GM23248 (cell line): Measurements from ENCODE around the gene SPANXN4.

Experiments
- EZH2 ChIP-seq: fragments of 200-600 bp; sonication (generic); IDR thresholded peaks from 2 replicates; pipeline ENCODE4 v1.6.1; 2018; ENCODE audit warnings: antibody characterized with exemption, mild to moderate bottlenecking; ENCODE audit not compliant: insufficient read depth, poor library complexity, severe bottlenecking
- EZH2phosphoT487 ChIP-seq: fragments of 200-600 bp; sonication (generic); IDR thresholded peaks from 2 replicates; pipeline ENCODE4 v1.6.1; 2018; ENCODE audit warnings: antibody characterized with exemption, moderate library complexity, mild to moderate bottlenecking, low read depth; ENCODE audit not compliant: insufficient read depth

DNA sequence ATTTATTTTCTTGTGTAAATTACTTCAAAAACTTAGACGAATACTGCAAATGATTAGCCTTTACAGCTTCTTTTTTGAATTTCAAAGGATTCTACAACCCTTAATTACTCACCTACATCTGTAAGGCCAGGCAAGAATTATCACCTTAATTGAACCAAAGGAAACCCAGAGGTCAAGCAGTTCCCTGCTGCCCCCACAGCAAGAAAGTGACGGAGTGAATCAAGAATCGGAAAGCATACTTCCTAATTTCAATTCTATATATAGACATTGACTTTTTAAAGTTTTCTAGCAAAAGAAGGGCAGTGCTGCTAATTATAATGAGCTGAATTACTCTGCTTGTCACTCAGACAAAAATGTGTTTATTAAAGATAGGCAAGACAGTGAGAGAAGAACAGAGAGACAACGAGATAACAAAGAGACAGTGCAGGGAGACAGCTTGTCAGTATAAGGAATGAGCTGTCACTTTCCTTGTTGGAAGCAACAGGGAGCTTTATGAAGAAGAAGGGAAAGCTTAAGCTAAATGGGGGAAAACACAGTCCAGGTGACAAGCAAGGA lies 47.5 kb upstream of the SPANXN4 start:
- TF ChIP-seq EZH2 (no peak), EZH2phosphoT487 (no peak)
